Measurements from ENCODE around the gene TMEM161A. TPM values are rescaled to one million over a fixed set of nuclear protein-coding genes. Genes with fewer than 3 reads are reported as not detected.
A peak's percentile ranks its signal among the peaks of the same experiment; 100 is the strongest.

The TMEM161A gene
- total RNA-seq, 4 donors from 2014 or later = 16.7 to 24.5 (median 20.1) TPM

DNA sequence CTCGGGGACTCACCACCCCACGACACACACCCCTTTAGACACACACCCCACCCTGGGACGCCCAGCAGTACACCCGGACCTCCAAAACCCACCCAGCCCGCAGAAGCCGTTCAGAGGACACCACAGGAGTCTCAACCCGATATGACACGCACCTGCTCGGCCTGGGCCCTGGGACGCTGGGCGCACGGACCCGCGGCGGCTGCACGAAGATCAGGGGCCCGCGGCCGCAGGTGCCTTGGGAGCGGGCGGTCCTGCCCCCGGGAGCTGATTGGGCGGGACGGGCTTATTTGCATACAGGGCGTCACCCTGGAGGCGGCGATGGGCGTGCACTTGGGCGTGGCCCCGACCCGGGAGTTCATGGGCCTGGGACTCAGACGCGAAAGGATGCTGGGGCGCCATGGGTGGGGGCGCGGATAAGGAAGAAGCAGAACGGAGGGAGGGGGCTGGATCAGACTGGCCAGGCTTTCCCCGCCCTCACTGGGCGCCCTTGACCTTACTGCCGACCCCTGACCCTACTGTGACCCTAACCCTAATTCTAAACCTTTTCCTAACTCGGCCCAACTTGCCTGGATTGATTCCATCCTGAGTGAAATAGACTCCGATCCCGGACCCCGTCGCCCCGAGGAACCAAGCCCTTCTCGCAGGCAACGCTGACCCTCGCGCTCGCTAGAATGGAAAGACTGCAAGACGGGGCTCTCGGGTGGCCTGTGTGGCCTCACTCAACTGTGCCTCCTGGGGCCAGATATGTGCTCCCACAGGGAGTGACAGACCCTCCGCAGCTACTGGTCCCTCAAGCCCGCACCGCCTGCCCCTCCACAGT, 32.0 kb upstream of the TMEM161A start, which contains the start of gene MEF2B:
MEF2B (minus strand) TSS at position 211 of the 820 bp plus-strand sequence. CDS start 19,528 bp downstream, outside the sequence.
- Histone ChIP-seq H3K9me3 (no peaks in the 10 kb centered on the region), H3K4me1 (peaks cover 0 to 26% (median 0%) of the 10 kb centered on the region in 3 donors), H3K27me3 (peaks cover 24% of the 10 kb centered on the region), H3K4me3 (peak within 1 kb of the TSS in 1 of 2 donors; percentile 35), H3K36me3 (peaks cover 0 to 10% of the 10 kb centered on the region in 2 donors), H3K27ac (no peak within 1 kb of the TSS)
- ATAC-seq = peak; percentile 83
- TF ChIP-seq EP300 (IDR thresholded peaks at IDR 0.05) (no peak), POLR2A (IDR thresholded peaks at IDR 0.05) (no peak), POLR2AphosphoS5 (IDR thresholded peaks at IDR 0.05) (no peak)
- TF ChIP-seq, protein P1, sequence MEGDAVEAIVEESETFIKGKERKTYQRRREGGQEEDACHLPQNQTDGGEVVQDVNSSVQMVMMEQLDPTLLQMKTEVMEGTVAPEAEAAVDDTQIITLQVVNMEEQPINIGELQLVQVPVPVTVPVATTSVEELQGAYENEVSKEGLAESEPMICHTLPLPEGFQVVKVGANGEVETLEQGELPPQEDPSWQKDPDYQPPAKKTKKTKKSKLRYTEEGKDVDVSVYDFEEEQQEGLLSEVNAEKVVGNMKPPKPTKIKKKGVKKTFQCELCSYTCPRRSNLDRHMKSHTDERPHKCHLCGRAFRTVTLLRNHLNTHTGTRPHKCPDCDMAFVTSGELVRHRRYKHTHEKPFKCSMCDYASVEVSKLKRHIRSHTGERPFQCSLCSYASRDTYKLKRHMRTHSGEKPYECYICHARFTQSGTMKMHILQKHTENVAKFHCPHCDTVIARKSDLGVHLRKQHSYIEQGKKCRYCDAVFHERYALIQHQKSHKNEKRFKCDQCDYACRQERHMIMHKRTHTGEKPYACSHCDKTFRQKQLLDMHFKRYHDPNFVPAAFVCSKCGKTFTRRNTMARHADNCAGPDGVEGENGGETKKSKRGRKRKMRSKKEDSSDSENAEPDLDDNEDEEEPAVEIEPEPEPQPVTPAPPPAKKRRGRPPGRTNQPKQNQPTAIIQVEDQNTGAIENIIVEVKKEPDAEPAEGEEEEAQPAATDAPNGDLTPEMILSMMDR (IDR thresholded peaks at IDR 0.05) = no peak
- WGBS, 2 donors (ENCODE audit: low coverage in 1 of 2) = 19 to 21% methylated on average over 8 to 10 of the region's 56 CpGs

DNA sequence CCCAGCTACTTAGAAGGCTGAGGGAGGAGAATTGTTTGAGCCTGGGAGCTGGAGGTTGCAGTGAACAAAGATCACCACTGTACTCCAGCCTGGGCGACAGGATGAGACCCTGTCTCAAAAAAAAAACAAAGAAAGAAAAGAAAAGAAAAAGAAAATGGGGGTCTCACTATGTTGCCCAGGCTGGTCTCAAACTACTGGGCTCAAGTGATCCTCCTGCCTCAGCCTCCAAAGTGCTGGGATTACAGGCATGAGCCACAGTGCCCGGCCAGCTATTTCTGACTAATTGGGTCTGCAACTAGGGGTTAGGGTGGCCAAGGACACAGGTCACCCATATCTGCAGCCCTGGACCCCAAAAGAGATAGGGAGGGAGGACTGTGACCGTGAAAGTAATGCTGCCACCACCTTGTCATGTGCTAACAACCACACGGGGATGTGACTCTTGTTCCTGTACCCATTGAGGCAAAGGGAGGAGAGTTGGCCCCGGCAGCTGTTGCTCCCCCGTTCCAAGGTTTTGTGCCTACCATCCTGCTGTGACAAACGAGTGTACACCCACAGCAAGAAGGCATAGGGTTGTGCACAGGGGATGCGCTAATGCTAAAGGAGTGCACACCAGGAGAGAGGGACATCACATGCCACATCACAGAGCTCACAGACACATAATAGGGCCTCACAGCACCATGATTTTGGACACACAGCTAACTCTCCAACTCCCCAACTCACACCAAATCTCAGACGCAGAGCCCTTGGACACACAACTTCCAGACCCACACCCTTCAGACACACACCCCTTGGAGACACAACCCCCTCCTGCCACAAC, 31.2 kb upstream of the TMEM161A start:
- no peak overlapping the region for H3K27ac ChIP-seq
- TF ChIP-seq EP300 (IDR thresholded peaks at IDR 0.05) (no peak), POLR2A (IDR thresholded peaks at IDR 0.05) (no peak), POLR2AphosphoS5 (IDR thresholded peaks at IDR 0.05) (no peak)
- TF ChIP-seq, protein P1 (IDR thresholded peaks at IDR 0.05) = no peak
- peaks cover 0 to 20% (median 0%) of the 10 kb centered on the region in 3 donors for H3K4me1 ChIP-seq
- no peak for ATAC-seq
- H3K4me3 ChIP-seq = peak overlapping the region in 1 of 2 donors; percentile 35
- WGBS, 2 donors (ENCODE audit: low coverage in 1 of 2) = 80 to 100% methylated on average over 1 to 6 of the region's 9 CpGs
- peaks cover 0 to 10% of the 10 kb centered on the region in 2 donors for H3K36me3 ChIP-seq
- H3K9me3 ChIP-seq = no peaks in the 10 kb centered on the region
- peaks cover 24% of the 10 kb centered on the region for H3K27me3 ChIP-seq

DNA sequence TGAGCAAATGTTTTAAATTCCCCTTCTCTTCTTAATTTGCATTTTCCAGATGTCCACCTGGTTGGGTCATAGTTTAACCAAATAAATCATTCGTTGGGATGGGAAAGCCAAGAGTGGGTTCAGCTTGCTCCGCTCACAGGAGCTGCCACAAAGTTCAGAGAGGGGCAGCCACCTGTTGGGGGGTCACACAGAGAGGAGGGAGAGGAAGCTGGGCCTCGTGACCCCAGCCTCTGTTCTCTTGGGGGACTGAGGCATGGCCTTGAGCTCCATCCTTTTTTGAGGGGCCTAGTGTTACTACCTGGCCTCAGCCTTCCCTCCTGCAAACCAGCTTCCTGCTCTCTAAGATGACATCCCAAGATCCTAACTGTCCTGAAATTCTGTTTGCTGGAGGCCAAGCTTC, 29.3 kb upstream of the TMEM161A start:
- 72 to 80% methylated on average over 1 to 3 of the region's 3 CpGs for WGBS, 2 donors (ENCODE audit: low coverage in 1 of 2)
- Histone ChIP-seq H3K27me3 (peaks cover 24% of the 10 kb centered on the region), H3K9me3 (no peaks in the 10 kb centered on the region), H3K4me1 (peaks cover 0 to 20% (median 0%) of the 10 kb centered on the region in 3 donors), H3K4me3 (no peak overlapping the region), H3K27ac (no peak overlapping the region), H3K36me3 (peaks cover 0 to 10% of the 10 kb centered on the region in 2 donors)
- no peak for ATAC-seq
- TF ChIP-seq POLR2AphosphoS5 (IDR thresholded peaks at IDR 0.05) (no peak), EP300 (IDR thresholded peaks at IDR 0.05) (no peak), POLR2A (IDR thresholded peaks at IDR 0.05) (no peak)
- TF ChIP-seq, protein P1 (IDR thresholded peaks at IDR 0.05) = no peak

GRCh38 chr19:19165396-19165795, 27.1 kb upstream of the TMEM161A start:
- 89% methylated on average over 1 of the region's 1 CpG; no CpG with 5 or more reads in 1 of the 2 donors for WGBS, 2 donors (ENCODE audit: low coverage in 1 of 2)
- no peak for ATAC-seq
- H3K4me3 ChIP-seq = no peak overlapping the region
- no peak overlapping the region for H3K27ac ChIP-seq
- H3K36me3 ChIP-seq = no peaks in the 10 kb centered on the region
- H3K4me1 ChIP-seq = peaks cover 0 to 9% (median 0%) of the 10 kb centered on the region in 3 donors
- peaks cover 12% of the 10 kb centered on the region for H3K27me3 ChIP-seq
- no peak for TF ChIP-seq EP300 (IDR thresholded peaks at IDR 0.05)
- TF ChIP-seq POLR2AphosphoS5 (IDR thresholded peaks at IDR 0.05) = no peak
- no peak for TF ChIP-seq POLR2A (IDR thresholded peaks at IDR 0.05)
- TF ChIP-seq, protein P1 (IDR thresholded peaks at IDR 0.05) = no peak
- H3K9me3 ChIP-seq = no peaks in the 10 kb centered on the region

Data from gastroesophageal sphincter (tissue), 4 donors.